ENCODE results near the gene SULT1A1.

Gene SULT1A1

GRCh38 chr16:28556914-28557320, 52.9 kb downstream of the SULT1A1 start:
- no peak for DNase-seq (ENCODE audit: low spot score)

GRCh38 chr16:28555561-28555960, 54.3 kb downstream of the SULT1A1 start:
- DNase-seq (ENCODE audit: low spot score) = no peak

All from hepatic stellate cell (primary cell).